ENCODE data around the gene PNMA6F.

The PNMA6F gene

GRCh38 chrX:153321381-153322124, at the start of gene PNMA6F:
Gene PNMA6F (minus strand): TSS chrX:153321767. CDS start chrX:153320674, 1,093 bp downstream.
- in situ Hi-C loops (cut with HindIII; ENCODE audit: low pct_ligation_motif_present, low pct_unique_long_range_greater_than_20kb, low sequenced_read_pairs), result no loop called here

DNA sequence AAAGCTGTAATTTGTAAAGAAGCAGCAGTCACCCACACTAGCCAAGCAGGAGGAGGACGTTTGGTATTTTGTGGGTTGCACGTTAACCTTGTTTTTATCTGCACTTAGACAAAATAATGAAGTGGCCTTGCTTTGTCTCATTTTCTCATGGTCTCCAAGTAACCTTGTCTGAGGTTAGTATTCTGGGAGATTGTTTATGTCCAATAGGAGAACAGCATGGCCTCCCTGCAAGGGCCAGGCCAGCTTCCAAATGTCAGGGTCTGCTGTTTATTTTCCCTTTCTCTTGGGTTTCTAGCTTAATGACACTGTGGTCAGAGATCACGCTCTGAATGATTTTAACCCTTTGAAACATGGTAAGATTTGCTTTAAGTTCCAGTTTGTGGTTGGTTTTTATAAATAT, 49.7 kb upstream of the PNMA6F start:
- no peak for DNase-seq
- in situ Hi-C loops (cut with HindIII; ENCODE audit: low pct_ligation_motif_present, low pct_unique_long_range_greater_than_20kb, low sequenced_read_pairs), result no loop called here

More at GRCh38 chrX:153321381-153322124, at the start of gene PNMA6F:
- no peak for DNase-seq

GRCh38 chrX:153370293-153371055, 48.9 kb upstream of the PNMA6F start:
- DNase-seq, result no peak
- in situ Hi-C loops (cut with HindIII; ENCODE audit: low pct_ligation_motif_present, low pct_unique_long_range_greater_than_20kb, low sequenced_read_pairs), result no loop called here

DNA sequence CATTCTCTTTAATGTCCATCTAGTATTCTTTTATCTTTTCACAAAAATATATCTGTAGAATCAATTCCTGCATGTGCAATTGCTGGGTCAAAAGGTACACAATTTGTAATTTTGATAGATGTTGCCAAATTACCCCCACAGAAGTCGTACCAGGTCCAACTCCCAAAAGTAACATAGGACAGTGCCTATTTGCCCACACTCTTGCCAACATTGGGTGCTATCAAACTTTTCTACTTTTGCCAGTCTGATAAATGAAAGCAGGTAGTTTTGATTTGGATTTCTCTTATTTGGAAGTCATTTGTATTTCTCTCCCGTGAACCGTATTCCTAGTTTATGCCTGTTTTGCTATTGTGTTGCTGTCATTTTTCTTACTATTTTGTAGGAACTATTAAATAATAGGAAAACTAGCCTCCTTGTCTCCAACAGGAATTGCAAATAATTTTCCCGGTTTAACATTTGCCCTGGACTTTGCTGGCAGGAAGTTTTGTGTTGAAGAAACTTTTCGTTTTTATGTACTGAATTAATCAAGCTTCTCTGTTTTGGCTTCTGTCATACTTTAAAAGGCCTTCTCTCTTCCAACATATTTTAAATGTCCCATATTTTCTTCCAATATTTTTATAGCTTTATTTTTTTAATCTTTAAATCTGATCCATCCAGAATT, 45.4 kb upstream of the PNMA6F start:
- in situ Hi-C loops (cut with HindIII; ENCODE audit: low pct_ligation_motif_present, low pct_unique_long_range_greater_than_20kb, low sequenced_read_pairs), result no loop called here

GRCh38 chrX:153366119-153366518, 44.6 kb upstream of the PNMA6F start:
- DNase-seq, result no peak
- in situ Hi-C loops (cut with HindIII; ENCODE audit: low pct_ligation_motif_present, low pct_unique_long_range_greater_than_20kb, low sequenced_read_pairs), result no loop called here

More for the DNA sequence above, 45.4 kb upstream of the PNMA6F start:
- DNase-seq, result no peak

DNA sequence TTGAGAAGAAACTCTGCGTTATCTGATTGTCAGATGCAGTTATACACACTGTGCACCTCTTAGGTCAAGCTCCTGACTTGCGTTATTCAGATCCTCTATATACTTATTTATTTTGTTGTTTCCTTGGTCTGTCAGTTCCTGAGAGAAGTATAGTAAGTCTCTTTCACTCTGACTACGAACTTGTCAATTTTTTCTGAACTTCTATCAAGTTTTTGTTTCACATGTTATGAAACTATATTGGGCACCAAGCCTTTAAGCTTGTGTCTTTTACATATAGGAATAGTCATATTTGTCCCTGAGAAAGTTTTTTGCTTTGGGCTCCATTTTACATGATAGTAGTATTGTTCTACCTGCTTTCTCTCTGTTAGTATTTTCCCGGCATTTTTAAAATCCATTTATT, 44.1 kb upstream of the PNMA6F start:
- in situ Hi-C loops (cut with HindIII; ENCODE audit: low pct_ligation_motif_present, low pct_unique_long_range_greater_than_20kb, low sequenced_read_pairs), result no loop called here
- DNase-seq, result no peak

- DNase-seq, result no peak
- in situ Hi-C loops (cut with HindIII; ENCODE audit: low pct_ligation_motif_present, low pct_unique_long_range_greater_than_20kb, low sequenced_read_pairs), result no loop called here
These were observed 40.3 kb upstream of the PNMA6F start for GRCh38 chrX:153361781-153362397.

DNA sequence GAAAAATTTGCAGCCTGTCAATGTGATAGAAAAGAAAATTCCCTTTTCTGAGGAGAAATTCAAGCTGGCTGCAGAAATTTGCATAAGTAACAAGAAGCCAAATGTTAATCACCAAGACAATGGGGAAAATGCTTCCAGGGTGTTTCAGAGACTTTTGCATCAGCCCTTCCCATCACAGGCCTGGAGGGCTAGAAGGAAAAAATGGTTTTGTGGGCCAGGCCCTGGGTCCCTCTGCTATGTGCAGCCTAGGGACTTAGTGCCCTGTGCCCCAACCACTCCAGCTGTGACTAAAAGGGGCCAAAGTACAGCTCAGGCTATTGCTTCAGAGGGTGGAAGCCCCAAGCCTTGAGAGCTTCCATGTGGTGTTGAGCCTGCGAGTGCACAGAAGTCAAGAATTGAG, 36.3 kb upstream of the PNMA6F start:
- in situ Hi-C loops (cut with HindIII; ENCODE audit: low pct_ligation_motif_present, low pct_unique_long_range_greater_than_20kb, low sequenced_read_pairs), result no loop called here
- DNase-seq, result no peak

GRCh38 chrX:153353416-153353815, 31.8 kb upstream of the PNMA6F start:
- DNase-seq, result no peak
- in situ Hi-C loops (cut with HindIII; ENCODE audit: low pct_ligation_motif_present, low pct_unique_long_range_greater_than_20kb, low sequenced_read_pairs), result no loop called here

DNA sequence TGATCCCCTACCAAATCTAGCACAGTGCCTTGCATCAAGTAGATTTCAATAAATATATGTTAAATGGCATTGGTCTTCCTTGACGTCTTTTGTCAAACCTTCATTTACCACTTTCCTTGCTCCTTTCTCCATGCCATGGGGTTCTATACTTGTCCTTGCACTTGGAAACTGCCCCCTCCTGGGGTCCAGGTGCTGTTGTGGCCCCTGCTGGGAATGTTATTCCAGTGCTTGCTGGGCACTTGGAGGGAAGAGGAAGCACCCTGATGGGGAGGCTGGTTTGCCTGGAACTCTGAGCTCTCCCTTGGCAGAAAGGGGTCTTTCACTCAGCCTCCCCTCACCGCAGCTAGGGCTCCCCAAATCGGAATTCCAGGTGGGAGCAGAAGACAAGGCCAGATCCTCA, 31.3 kb upstream of the PNMA6F start:
- DNase-seq, result no peak
- in situ Hi-C loops (cut with HindIII; ENCODE audit: low pct_ligation_motif_present, low pct_unique_long_range_greater_than_20kb, low sequenced_read_pairs), result no loop called here

GRCh38 chrX:153351981-153352380, 30.4 kb upstream of the PNMA6F start:
- in situ Hi-C loops (cut with HindIII; ENCODE audit: low pct_ligation_motif_present, low pct_unique_long_range_greater_than_20kb, low sequenced_read_pairs), result no loop called here
- DNase-seq, result no peak

- no peak for DNase-seq
- in situ Hi-C loops (cut with HindIII; ENCODE audit: low pct_ligation_motif_present, low pct_unique_long_range_greater_than_20kb, low sequenced_read_pairs), result no loop called here
These were observed 28.4 kb upstream of the PNMA6F start for GRCh38 chrX:153349952-153350351.

- in situ Hi-C loops (cut with HindIII; ENCODE audit: low pct_ligation_motif_present, low pct_unique_long_range_greater_than_20kb, low sequenced_read_pairs), result no loop called here
- DNase-seq, result no peak
These were observed 26.9 kb upstream of the PNMA6F start for GRCh38 chrX:153348421-153348820.

DNA sequence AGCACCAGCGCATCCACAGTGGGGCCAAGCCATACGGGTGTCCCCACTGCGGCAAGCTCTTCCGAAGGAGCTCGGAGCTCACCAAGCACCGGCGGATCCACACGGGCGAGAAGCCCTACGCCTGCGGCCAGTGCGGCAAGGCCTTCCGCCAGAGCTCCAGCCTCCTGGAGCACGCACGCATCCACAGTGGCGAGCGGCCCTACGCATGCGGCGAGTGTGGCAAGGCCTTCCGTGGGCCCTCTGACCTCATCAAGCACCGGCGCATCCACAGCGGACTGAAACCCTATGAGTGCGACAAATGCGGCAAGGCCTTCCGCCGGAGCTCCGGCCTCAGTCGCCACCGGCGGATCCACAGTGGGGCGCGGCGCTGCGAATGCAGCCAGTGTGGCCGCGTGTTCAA, 26.0 kb upstream of the PNMA6F start:
- in situ Hi-C loops (cut with HindIII; ENCODE audit: low pct_ligation_motif_present, low pct_unique_long_range_greater_than_20kb, low sequenced_read_pairs), result no loop called here
- DNase-seq, result no peak

- DNase-seq, result no peak
- in situ Hi-C loops (cut with HindIII; ENCODE audit: low pct_ligation_motif_present, low pct_unique_long_range_greater_than_20kb, low sequenced_read_pairs), result no loop called here
These were observed 22.1 kb upstream of the PNMA6F start for GRCh38 chrX:153343674-153344073.

- in situ Hi-C loops (cut with HindIII; ENCODE audit: low pct_ligation_motif_present, low pct_unique_long_range_greater_than_20kb, low sequenced_read_pairs), result no loop called here
- no peak for DNase-seq
These were observed 21.4 kb upstream of the PNMA6F start for GRCh38 chrX:153342762-153343558.

DNA sequence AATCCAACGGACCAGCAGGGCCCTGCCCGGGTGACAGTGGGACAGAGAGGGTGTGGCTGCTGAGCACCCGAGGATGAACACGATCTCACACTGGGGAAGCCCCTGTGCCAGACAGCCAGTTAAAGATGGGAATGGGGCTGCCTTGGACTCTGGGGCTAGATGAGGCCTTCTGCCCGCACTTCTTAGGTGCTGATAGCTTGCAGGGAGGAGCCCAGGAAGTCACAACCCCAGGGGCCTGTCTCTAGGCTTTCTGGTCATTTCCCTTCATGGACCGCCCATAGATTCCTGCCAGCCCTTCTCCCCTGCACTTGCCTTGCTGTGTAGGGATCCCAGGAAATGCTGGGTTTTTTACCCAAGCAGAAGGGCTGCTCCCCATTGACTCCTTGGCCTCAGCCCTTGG, 18.5 kb upstream of the PNMA6F start:
- DNase-seq, result no peak
- in situ Hi-C loops (cut with HindIII; ENCODE audit: low pct_ligation_motif_present, low pct_unique_long_range_greater_than_20kb, low sequenced_read_pairs), result no loop called here

- in situ Hi-C loops (cut with HindIII; ENCODE audit: low pct_ligation_motif_present, low pct_unique_long_range_greater_than_20kb, low sequenced_read_pairs), result no loop called here
- no peak for DNase-seq
These were observed 18.1 kb upstream of the PNMA6F start for GRCh38 chrX:153339662-153340061.

All from ACHN (cell line).